Lower leg skin (tissue), 4 donors: Measurements from ENCODE around the gene FARP1. TPM values are rescaled to one million over a fixed set of nuclear protein-coding genes. Genes with fewer than 3 reads are reported as not detected.

Source experiments
- DNase-seq, 2 donors: peaks; one replicate each; pipeline ENCODE4 v3.0.0-alpha.2; 2019; ENCODE audit warnings: low spot score in 2 of 2
- H3K4me3 ChIP-seq: fragments of 200-600 bp; sonication (generic); 2 replicates; pipeline ENCODE4 v1.5.1; 2017; ENCODE audit warnings: mild to moderate bottlenecking, low read depth; ENCODE audit not compliant: poor library complexity, severe bottlenecking
- POLR2A ChIP-seq, 2 donors: fragments of 450-650 bp; IDR thresholded peaks; one replicate each; pipeline ENCODE4 v1.6.1; 2016 to 2017; ENCODE audit warnings: antibody characterized with exemption in 2 of 2, mild to moderate bottlenecking in 1 of 2, moderate library complexity in 1 of 2
- WGBS, 2 donors: methylation state at CpG; one replicate each; pipeline ENCODE4 v1.1.5; 2018; 5-methylcytosine and 5-hydroxymethylcytosine counted together
- intact Hi-C: fragments of 100-400 bp; cut with DNase I; formaldehyde crosslinking; loops from one replicate; pipeline ENCODE4 v1.15.0; 2023; ENCODE audit warnings: low total_unique reads
- total RNA-seq, 4 donors: library from RNA; depleted of rRNA; stranded (reverse); fragments of >200 nt; gene quantifications; one replicate each; pipeline ENCODE4 v1.1.0, GENCODE V29; 2016
- TF ChIP-seq, protein P1 (sequence below), 3 donors: fragments of 450-650 bp; IDR thresholded peaks; one replicate each; pipeline ENCODE4 v1.5.1; 2016; ENCODE audit warnings: antibody characterized with exemption in 3 of 3, mild to moderate bottlenecking in 3 of 3, moderate library complexity in 2 of 3

The FARP1 gene
- total RNA-seq, 4 donors from 2014 or later = 4.9 to 26.2 (median 13.3) TPM

DNA sequence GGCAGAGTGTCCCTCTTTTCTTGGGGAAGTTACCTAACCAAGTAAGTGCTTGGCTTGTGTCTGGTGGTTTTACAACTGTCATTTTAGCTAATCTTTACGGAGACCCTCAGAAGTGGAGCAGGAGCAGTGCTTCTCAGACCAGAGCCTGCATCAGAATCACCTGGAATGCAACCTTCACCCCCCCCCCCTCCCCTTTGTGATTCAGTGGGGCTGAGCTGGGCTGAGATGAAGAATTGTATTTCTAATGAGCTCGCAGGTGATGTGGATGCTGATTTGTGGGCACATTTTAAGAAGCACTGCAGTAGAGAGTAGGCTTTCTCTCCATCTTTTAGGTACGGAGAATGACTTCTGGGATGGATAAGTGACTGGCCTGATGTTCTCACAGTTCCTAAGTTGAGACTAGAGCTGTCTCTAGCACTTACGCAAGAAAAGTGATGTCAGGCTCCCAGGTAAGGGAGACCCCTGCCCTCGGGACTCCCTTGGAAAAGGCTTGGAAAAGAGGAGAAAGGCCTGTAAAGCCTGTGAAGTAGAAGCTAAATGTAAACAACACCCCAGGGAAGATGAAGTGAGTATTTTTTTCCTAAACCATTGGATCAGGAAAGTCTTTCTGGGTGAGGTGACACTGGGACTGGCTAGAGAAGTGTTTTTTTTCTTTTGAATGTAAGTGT, 57.5 kb downstream of the FARP1 start:
- no peak for TF ChIP-seq POLR2A (IDR thresholded peaks at IDR 0.05)
- TF ChIP-seq, protein P1, sequence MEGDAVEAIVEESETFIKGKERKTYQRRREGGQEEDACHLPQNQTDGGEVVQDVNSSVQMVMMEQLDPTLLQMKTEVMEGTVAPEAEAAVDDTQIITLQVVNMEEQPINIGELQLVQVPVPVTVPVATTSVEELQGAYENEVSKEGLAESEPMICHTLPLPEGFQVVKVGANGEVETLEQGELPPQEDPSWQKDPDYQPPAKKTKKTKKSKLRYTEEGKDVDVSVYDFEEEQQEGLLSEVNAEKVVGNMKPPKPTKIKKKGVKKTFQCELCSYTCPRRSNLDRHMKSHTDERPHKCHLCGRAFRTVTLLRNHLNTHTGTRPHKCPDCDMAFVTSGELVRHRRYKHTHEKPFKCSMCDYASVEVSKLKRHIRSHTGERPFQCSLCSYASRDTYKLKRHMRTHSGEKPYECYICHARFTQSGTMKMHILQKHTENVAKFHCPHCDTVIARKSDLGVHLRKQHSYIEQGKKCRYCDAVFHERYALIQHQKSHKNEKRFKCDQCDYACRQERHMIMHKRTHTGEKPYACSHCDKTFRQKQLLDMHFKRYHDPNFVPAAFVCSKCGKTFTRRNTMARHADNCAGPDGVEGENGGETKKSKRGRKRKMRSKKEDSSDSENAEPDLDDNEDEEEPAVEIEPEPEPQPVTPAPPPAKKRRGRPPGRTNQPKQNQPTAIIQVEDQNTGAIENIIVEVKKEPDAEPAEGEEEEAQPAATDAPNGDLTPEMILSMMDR (IDR thresholded peaks at IDR 0.05) = no peak
- H3K4me3 ChIP-seq = no peak overlapping the region
- intact Hi-C loops = no loop called here
- DNase-seq = no peak
- WGBS, 2 donors = 89% methylated on average over 5 of the region's 5 CpGs

DNA sequence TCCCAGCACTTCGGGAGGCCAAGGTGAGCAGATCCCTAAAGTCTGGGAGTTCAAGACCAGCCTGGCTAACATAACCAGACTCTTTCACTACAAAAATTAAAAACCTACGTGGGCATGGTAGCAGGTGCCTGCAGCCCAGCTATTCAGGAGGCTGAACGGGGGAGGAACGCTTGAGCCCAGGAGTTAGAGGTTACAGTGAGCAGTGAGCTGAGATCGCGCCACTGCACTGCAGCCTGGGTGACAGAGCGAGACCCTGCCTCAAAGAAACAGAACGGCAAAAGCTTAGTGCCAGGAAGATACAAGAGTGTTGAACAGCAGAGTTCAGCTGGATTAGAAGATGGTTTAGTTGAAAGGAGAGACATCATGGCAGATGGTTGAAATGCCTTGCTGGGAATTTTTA, 58.3 kb downstream of the FARP1 start:
- no peak for DNase-seq
- H3K4me3 ChIP-seq = no peak overlapping the region
- intact Hi-C loops = no loop called here
- 86 to 91% methylated on average over 8 of the region's 8 CpGs for WGBS, 2 donors
- TF ChIP-seq, protein P1 (IDR thresholded peaks at IDR 0.05) = no peak
- no peak for TF ChIP-seq POLR2A (IDR thresholded peaks at IDR 0.05)

DNA sequence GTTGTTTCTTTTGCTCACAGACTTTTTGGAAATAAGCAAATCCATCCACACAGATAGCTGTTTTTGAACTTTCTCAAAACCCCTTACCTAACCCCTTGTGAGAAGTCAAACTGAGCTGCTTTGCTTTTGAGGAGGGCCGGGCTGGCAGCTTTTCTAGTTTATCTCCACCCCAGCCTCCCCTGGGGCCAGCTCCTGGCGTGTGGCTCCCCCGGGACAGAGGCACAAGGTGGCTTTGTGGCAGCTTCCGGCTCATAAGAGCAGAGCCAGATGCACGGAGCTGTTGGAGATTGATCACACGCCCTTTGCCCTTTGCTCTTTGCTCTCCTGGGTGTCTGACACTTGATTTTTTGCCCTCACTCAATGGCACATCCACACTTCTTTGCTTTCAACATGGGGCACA, 59.1 kb downstream of the FARP1 start:
- DNase-seq = no peak
- TF ChIP-seq, protein P1 (IDR thresholded peaks at IDR 0.05) = no peak
- no peak for TF ChIP-seq POLR2A (IDR thresholded peaks at IDR 0.05)
- intact Hi-C loops = no loop called here
- no peak overlapping the region for H3K4me3 ChIP-seq
- 77 to 82% methylated on average over 6 of the region's 6 CpGs for WGBS, 2 donors

DNA sequence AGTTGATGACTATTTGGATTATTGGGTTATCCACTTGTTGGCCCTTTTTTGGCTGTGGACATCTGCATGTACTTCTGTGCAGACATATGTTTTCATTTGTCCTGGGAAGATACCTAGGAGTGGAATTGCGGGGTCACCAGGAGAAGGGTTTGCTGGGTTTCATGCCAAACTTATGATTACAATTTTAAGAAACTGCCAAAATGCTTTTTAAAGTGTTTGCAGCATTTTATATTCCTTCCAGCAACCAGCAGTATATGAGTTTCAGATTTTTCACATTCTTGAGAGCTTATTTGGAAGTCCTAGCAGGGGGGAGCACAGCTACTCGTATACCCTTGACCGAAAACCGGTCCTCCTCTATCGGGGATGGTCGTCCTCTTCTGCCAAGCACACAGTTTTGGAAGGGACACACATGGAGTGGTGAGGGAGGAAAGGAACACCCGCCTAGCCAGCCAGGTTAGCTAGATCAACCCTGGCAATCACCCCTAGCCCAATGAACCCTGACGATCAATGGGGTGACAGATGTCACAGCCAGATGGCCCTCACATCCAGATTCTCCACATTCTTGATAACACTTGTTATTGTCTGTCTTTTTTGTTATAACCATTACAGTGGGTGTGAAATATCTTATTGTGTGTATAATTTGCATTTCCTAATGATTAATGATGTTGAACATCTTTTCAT, 60.9 kb downstream of the FARP1 start:
- 62 to 78% methylated on average over 8 of the region's 8 CpGs for WGBS, 2 donors
- intact Hi-C loops = no loop called here
- DNase-seq = no peak
- TF ChIP-seq, protein P1 (IDR thresholded peaks at IDR 0.05) = no peak
- no peak for TF ChIP-seq POLR2A (IDR thresholded peaks at IDR 0.05)
- H3K4me3 ChIP-seq = no peak overlapping the region

DNA sequence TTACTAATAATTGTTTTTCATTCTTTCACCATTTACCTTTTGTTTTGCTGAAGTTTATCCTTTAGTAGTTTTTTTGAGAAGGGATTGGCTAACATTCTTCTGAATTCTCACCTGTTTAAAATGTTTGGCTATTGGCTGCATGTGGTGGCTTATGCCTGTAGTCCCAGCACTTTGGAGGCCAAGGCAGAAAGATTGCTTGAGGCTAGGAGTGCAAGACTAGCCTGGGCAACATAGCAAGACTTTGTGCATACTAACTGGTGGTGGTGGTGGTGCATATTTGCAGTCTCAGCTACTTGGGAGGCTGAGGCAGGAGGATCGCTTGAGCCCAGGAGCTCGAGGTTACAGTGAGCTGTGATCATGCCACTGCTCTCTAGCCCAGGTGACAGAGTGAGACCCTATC, 61.7 kb downstream of the FARP1 start:
- WGBS, 2 donors = 96% methylated on average over 2 of the region's 2 CpGs
- no peak overlapping the region for H3K4me3 ChIP-seq
- DNase-seq = no peak
- TF ChIP-seq POLR2A (IDR thresholded peaks at IDR 0.05) = no peak
- TF ChIP-seq, protein P1 (IDR thresholded peaks at IDR 0.05) = no peak
- intact Hi-C loops = no loop called here
